NCI-H1105 treated with DMSO at 0.1 percent for 48 hours (cell line): ENCODE results near the gene SP110.

Experiments used
- DNase-seq: peaks from one replicate; lab custom pipeline; 2025; lab: John Stamatoyannopoulos, UW

SP110 gene

GRCh38 chr2:230170532-230170931 is 49.3 kb downstream of the SP110 start:
- DNase-seq = no peak

- DNase-seq = no peak
These were observed 53.1 kb downstream of the SP110 start for GRCh38 chr2:230166557-230167170.

- DNase-seq = no peak
These were observed 55.6 kb downstream of the SP110 start for GRCh38 chr2:230164139-230164538.

- no peak for DNase-seq
These were observed 56.8 kb downstream of the SP110 start for GRCh38 chr2:230162981-230163380.

- DNase-seq = no peak
These were observed 58.6 kb downstream of the SP110 start for GRCh38 chr2:230161184-230161583.

- no peak for DNase-seq
These were observed 59.6 kb downstream of the SP110 start for GRCh38 chr2:230160112-230160660.

GRCh38 chr2:230158468-230158867 is 61.3 kb downstream of the SP110 start:
- DNase-seq = no peak

GRCh38 chr2:230156782-230157699 is 62.7 kb downstream of the SP110 start:
- DNase-seq = no peak

GRCh38 chr2:230155359-230155758 is 64.4 kb downstream of the SP110 start:
- no peak for DNase-seq

- no peak for DNase-seq
These were observed 66.3 kb downstream of the SP110 start for GRCh38 chr2:230153390-230153976.

GRCh38 chr2:230152334-230152733 is 67.5 kb downstream of the SP110 start:
- DNase-seq = no peak

GRCh38 chr2:230144355-230144754 is 75.4 kb downstream of the SP110 start:
- DNase-seq = no peak

GRCh38 chr2:230140667-230141066 is 79.1 kb downstream of the SP110 start:
- no peak for DNase-seq

GRCh38 chr2:230137902-230138539 is 81.8 kb downstream of the SP110 start:
- no peak for DNase-seq

GRCh38 chr2:230135130-230135525 is 84.7 kb downstream of the SP110 start:
- DNase-seq = no peak

- no peak for DNase-seq
These were observed 85.2 kb downstream of the SP110 start for GRCh38 chr2:230134496-230135129.

GRCh38 chr2:230131366-230131765 is 88.4 kb downstream of the SP110 start:
- no peak for DNase-seq

GRCh38 chr2:230130668-230131364 is 89.0 kb downstream of the SP110 start:
- DNase-seq = no peak

- no peak for DNase-seq
These were observed 90.4 kb downstream of the SP110 start for GRCh38 chr2:230129343-230129742.

- no peak for DNase-seq
These were observed 91.0 kb downstream of the SP110 start for GRCh38 chr2:230128623-230129342.
